Activated T-helper 1 cell treated with anti-CD3 and anti-CD28 coated beads, Interleukin-12 subunit alpha, Interleukin-12 subunit beta, Interleukin-2, Interleukin-4 antibody, amounts not matched to agents 30 ng/mL and 10 ng/mL and 1 ng/mL, durations not matched to agents 14 hours and 24 hours and 36 hours (primary cell): ENCODE measurements around the gene IFNL1. TPM values are rescaled to one million over a fixed set of nuclear protein-coding genes. Genes with fewer than 3 reads are reported as not detected.
"Not testable (repeated sequence)": the region's sequence is repeated elsewhere in the genome, so short reads cannot be mapped to it uniquely, and the experiment has no call there.

Experiments used
- DNase-seq: peaks from one replicate; pipeline ENCODE4 v3.0.0; 2021; ENCODE audit warnings: low spot score
- H3K27ac Mint-ChIP-seq: one replicate; pipeline ENCODE4 v1.8.0; 2021; ENCODE audit warnings: mild to moderate bottlenecking, mixed read lengths
- H3K27me3 Mint-ChIP-seq: one replicate; pipeline ENCODE4 v1.8.0; 2022; ENCODE audit warnings: mild to moderate bottlenecking, moderate library complexity, mixed read lengths; ENCODE audit not compliant: insufficient read depth
- H3K36me3 Mint-ChIP-seq: one replicate; pipeline ENCODE4 v1.8.0; 2021; ENCODE audit warnings: low read depth, mixed read lengths
- H3K4me1 Mint-ChIP-seq: one replicate; pipeline ENCODE4 v1.8.0; 2021; ENCODE audit warnings: low read depth, mixed read lengths
- H3K4me3 Mint-ChIP-seq: one replicate; pipeline ENCODE4 v1.8.0; 2021; ENCODE audit warnings: mild to moderate bottlenecking, moderate library complexity, mixed read lengths
- H3K9me3 Mint-ChIP-seq: one replicate; pipeline ENCODE4 v1.8.0; 2021; ENCODE audit warnings: mixed read lengths
- intact Hi-C: fragments of 100-400 bp; cut with micrococcal nuclease; formaldehyde crosslinking; loops from one replicate; pipeline ENCODE4 v1.15.1; 2024
- total RNA-seq: library from RNA; stranded (reverse); gene quantifications from 2 replicates; pipeline ENCODE4 v1.2.3, GENCODE V29; 2022

Gene IFNL1
- total RNA-seq, 1 donor from 2014 or later, result 0.23 TPM

DNA sequence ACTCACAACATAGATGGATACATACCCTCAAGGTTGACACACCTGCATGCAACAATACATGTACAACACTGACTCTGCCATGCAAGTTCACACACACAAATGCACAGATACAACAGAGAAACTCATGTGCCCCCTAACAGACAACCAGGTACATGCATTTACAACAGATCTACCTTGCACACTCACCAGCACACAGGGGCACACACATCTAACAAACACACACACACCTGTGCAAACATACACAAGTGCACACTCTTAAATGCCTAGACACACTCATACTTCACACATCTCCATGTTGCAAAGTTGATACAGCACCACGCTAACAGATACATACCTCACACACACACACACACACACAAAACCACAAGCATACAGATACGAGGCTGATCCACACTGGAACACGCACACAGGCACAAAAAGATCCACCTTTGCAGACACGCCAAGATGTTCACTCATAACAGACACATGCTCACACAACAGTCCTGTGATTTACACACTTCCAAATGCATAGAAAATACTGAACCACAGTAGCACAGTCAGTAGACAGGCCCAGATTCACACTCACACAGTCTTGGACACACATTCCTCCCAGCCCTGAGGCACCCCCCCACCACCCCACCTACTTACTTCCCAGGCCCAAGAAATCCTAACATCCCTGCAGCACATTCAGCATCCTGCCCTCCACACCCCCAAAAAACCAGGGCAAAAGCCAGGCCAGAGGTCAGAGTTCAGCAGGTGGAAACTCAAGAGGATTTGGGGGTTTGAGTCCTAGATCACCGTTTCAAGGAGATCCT is 23.1 kb downstream of the IFNL1 start:
- Mint-ChIP-seq H3K27ac (peak overlapping the region; percentile 45), H3K4me1 (peaks cover 23% of the 10 kb centered on the region), H3K4me3 (peak overlapping the region; percentile 81), H3K36me3 (peaks cover 13% of the 10 kb centered on the region), H3K9me3 (no peaks in the 10 kb centered on the region), H3K27me3 (no peaks in the 10 kb centered on the region)
- no peak for DNase-seq
- intact Hi-C loops, result no loop called here

DNA sequence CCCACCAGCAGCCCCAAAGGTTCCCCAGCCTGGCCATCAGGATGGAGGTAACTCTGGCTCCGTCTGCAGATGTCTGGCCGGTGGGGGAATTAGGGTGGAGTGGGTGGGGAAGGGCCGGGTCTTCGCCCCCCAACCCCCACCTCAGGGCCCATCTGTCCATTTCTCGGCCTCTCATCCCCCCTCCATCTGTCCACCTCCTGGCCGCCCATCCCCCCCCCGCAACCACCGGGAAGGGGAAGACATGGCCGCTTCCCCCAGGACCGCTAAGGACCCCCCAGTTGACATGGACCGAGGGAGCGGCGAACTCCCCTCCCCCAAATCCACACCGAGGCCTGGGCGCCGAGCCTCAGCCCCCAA is 23.7 kb downstream of the IFNL1 start:
- Mint-ChIP-seq H3K27me3 (no peaks in the 10 kb centered on the region), H3K4me3 (peak overlapping the region; percentile 81), H3K27ac (no peak overlapping the region), H3K36me3 (peaks cover 13% of the 10 kb centered on the region), H3K4me1 (peaks cover 23% of the 10 kb centered on the region), H3K9me3 (no peaks in the 10 kb centered on the region)
- no peak for DNase-seq
- intact Hi-C loops, result no loop called here

DNA sequence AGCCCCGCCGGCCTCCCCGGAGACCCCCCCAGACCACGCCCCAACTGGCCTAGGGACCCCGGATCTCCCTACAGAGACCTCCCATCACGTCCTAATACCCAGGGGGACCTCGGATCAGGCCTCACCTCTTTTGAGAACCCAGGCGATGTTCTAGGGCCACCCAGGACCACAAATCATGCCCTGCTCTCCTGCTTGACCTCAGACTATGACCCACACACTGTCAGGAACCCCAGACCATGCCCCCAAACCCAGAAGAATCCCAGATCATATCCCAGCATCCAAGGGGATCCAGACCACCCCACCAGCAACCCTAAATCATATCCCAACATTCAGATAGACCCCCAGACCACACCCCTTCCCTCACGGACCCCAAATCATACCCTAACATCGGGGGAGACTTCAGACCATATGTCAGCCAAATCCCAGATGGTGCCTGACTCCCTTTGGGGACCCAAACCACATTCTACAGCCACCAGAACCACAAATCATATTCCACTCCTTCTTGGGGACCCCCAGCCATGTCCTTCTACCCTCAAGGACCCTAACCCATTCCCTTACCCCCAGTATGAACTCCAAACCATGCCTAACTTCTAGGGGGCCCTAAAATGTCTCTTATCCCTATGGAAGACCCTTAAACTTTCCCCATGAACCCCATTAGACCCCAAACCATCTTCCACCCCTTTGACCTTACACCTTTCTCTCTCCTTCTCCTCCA is 25.1 kb downstream of the IFNL1 start:
- Mint-ChIP-seq H3K4me3 (peak overlapping the region; percentile 78), H3K4me1 (peaks cover 23% of the 10 kb centered on the region)

DNA sequence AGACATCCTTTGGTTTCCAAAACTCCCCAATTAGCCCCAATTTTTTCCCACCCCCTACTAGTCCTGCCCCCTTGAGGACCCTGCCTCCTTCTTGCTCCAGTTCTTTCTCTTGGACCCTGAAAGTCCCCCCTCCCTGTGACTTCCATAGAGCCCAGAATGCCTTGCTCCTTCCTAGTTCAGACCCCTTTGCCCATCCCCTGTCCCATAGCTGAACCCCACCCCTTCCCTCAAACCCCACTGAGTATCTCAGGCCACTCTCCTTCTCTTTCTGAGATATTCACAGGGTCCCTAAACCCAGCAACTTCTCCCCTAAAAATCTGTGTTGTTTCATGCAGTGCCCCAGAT is 25.6 kb downstream of the IFNL1 start:
- Mint-ChIP-seq H3K4me1 (peaks cover 23% of the 10 kb centered on the region), H3K27ac (peak overlapping the region; percentile 68), H3K36me3 (peaks cover 10% of the 10 kb centered on the region), H3K27me3 (no peaks in the 10 kb centered on the region), H3K4me3 (peak overlapping the region; percentile 78), H3K9me3 (no peaks in the 10 kb centered on the region)
- DNase-seq, result no peak
- intact Hi-C loops, result no loop called here

More for the DNA sequence above, 25.1 kb downstream of the IFNL1 start:
- no peaks in the 10 kb centered on the region for H3K9me3 Mint-ChIP-seq
- H3K36me3 Mint-ChIP-seq, result peaks cover 10% of the 10 kb centered on the region
- no peak for DNase-seq
- H3K27me3 Mint-ChIP-seq, result no peaks in the 10 kb centered on the region
- peak overlapping the region; percentile 68 for H3K27ac Mint-ChIP-seq
- intact Hi-C loops, result no loop called here

DNA sequence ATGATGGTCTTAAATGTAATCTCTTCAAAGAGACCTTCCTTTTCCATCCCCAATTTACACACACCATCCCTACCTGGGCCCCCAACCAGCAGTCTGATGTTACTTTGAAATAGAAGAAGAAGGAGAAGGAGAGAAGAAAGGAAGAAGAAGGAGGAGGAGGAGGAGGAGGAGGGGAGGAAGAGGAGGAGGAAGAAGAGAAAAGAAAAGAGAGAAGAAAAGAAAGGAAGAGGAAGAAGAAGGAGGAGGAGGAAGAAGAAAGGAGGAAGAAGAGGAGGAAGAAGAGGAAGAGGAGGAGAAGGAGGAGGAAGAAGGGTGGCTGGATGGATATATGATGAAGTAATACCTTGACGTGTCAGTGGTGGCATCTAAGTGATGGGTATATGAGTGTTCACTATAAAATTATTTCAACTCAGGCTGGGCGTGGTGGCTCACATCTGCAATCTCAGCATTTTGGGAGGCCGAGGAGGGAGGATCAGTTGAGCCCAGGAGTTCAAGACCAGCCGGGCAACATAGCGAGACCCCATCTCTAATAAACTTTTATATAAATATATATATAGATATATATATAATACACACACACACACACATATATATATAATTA is 28.1 kb downstream of the IFNL1 start:
- Mint-ChIP-seq H3K36me3 (peaks cover 15% of the 10 kb centered on the region), H3K27me3 (no peaks in the 10 kb centered on the region), H3K4me3 (no peak overlapping the region), H3K9me3 (no peaks in the 10 kb centered on the region), H3K4me1 (peaks cover 33% of the 10 kb centered on the region), H3K27ac (no peak overlapping the region)
- DNase-seq, result no peak
- intact Hi-C loops, result no loop called here

DNA sequence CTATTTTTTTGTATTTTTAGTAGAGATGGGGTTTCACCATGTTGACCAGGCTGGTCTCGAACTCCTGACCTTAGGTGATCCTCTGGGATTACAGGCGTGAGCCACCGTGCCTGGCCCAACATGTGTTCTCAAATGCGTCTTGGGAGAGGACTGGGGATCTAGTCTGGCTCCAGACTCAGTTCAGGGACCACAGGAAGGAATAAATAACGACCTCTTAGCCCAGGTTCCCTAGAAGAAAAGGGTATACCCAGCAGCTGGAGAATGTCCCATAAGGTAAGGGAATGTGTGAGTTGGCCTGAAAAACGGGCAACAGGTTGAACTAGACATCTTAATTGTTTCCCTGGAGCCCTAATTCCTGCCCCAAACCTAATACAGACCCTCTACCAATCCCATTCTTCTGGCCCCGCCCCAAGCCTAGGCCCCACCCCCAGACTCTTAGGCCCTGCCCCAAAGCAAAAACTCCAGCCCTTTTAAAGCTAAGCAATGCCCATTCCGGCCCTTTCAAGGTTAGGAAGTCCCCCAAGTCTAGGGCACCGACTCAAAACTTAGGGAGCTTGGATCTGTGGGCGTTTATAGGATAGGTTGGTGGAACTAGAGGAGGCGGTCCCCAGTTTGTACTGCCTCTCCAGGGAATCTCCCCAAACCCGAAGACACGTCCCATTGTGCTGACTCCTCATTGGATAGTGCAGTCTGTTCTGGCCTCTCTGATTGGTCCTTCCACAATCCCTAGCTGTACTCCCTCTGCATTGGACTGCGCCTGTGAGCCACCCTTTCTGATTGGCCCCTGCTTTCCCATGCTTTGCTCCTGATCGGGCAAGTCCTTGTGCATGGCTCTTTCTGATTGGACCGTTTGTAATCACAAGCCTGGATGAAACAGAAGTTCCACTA is 29.8 kb downstream of the IFNL1 start:
- H3K27me3 Mint-ChIP-seq, result no peaks in the 10 kb centered on the region
- peaks cover 32% of the 10 kb centered on the region for H3K4me1 Mint-ChIP-seq
- no peaks in the 10 kb centered on the region for H3K9me3 Mint-ChIP-seq
- no peak overlapping the region for H3K4me3 Mint-ChIP-seq
- no peak for DNase-seq
- intact Hi-C loops, result no loop called here
- H3K36me3 Mint-ChIP-seq, result peaks cover 14% of the 10 kb centered on the region
- H3K27ac Mint-ChIP-seq, result peak overlapping the region; percentile 34

DNA sequence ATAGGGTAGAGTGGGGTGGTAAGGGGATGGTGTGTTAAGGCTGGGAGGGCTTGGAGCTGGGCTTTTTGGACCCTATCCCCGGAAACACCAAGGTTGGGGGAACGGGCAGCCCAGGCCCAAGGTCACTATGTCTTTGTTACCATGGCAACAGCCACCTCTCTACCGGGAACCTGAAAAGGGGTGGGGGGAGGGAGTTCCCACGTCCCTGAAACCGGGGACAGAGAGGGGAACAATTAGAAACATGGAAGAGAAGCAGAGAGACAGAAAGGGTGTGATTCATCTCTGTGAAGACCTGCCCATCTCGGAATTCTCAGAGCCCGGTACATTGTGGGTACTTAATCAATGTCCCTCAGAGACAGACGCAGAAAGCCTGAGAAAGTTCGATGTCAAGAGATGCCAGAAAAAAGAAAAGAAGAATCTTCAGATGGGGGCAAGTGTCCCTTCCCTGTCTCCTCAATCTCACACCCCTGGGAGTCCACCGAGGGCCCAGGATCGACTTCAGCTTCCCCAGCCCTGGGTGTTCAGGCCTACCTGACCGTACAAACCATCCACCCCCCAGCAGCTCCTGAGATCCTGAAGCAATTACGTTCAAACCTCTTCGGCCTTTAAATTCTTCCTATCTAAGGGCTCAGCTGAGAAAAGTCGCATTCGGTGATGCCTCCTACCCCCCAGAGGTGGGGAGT is 31.3 kb downstream of the IFNL1 start:
- intact Hi-C loops, result loop anchor here (1.0 kb wide), 2 partner anchors 115 to 205 kb away; no protein-coding TSS in a partner anchor
- Mint-ChIP-seq H3K4me3 (no peak overlapping the region), H3K27me3 (no peaks in the 10 kb centered on the region), H3K27ac (no peak overlapping the region), H3K36me3 (peaks cover 19% of the 10 kb centered on the region), H3K9me3 (no peaks in the 10 kb centered on the region), H3K4me1 (peaks cover 29% of the 10 kb centered on the region)
- no peak for DNase-seq

DNA sequence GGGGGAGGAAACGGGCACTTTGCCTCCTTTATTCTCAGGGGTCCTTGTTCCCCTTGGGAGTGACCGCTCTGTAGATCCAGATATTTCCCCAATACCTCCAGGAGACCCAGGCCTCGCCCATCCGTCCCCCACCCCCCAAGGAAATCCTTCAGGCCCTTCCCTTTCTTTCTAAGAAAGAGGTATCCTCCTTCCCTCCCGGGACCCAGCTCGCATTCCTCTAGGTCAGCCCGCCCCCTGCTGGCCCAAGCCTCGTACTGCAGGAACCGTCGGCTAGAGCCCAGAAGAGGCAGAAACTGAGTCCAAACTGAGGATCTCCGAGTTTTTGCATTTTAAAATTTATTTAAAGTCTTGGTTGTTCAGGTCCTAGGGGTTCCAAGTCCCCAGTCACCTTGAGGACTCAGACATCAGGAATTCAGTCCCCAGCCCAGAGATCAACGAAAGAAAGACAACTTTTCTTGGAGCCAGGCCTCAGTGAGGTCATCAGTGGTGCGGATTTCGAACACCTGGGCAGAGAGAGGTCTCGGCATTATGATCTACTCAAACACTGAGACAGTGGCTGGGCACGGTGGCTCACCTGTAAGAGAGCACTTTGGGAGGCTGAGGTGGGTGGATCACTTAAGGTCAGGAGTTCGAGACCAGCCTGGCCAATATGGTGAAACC is 32.0 kb downstream of the IFNL1 start:
- Mint-ChIP-seq H3K4me3 (no peak overlapping the region), H3K27me3 (no peaks in the 10 kb centered on the region), H3K4me1 (peaks cover 31% of the 10 kb centered on the region), H3K27ac (peak overlapping the region; percentile 35), H3K9me3 (no peaks in the 10 kb centered on the region), H3K36me3 (peaks cover 22% of the 10 kb centered on the region)
- peak; percentile 68 for DNase-seq
- intact Hi-C loops, result loop anchor here (1.0 kb wide), 2 partner anchors 116 to 206 kb away; no protein-coding TSS in a partner anchor

DNA sequence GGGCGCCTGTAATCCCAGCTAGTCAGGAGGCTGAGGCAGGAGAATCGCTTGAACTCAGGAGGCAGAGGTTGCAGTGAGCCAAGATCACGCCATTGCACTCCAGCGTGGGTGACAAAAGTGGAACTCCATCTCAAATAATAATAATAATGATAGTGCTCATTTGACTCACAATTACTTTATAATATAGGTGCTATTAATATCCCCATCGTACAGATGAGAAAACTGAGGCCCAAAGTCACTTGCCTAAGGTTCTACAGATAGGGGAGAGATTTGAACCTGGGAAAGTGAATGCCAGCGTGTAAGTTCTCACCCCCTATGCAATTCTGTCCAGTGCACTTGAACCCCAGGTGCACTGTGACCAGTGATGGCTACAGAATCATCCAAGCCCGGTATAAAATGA is 33.7 kb downstream of the IFNL1 start:
- Mint-ChIP-seq H3K27me3 (no peaks in the 10 kb centered on the region), H3K4me1 (peaks cover 41% of the 10 kb centered on the region), H3K4me3 (no peak overlapping the region), H3K36me3 (peaks cover 29% of the 10 kb centered on the region), H3K9me3 (no peaks in the 10 kb centered on the region), H3K27ac (no peak overlapping the region)
- DNase-seq, result no peak
- intact Hi-C loops, result loop anchor here (10.0 kb wide), 1 partner anchor 355 kb away; the partner anchor contains the start of gene FBXO17

DNA sequence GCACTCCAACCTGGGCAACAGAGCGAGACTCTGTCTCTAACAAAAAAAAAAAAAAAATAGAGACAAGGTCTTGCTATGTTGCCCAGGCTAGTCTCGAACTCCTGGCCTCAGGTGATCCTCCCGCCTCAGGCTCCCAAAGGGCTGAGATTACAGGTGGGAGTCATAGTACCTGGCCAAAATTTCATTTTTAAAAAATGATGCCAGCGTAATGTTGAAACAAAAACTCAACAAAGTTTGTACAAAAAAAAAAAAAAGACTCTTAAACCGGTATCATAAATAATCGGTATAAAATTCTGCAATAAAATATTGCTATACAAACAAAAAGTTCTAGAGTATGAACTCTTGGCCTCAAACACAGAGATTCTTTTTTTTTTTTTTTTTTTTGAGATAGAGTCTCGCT is 36.1 kb downstream of the IFNL1 start:
- no peaks in the 10 kb centered on the region for H3K27me3 Mint-ChIP-seq
- H3K4me1 Mint-ChIP-seq, result peaks cover 61% of the 10 kb centered on the region
- H3K36me3 Mint-ChIP-seq, result peaks cover 40% of the 10 kb centered on the region
- no peak overlapping the region for H3K27ac Mint-ChIP-seq
- H3K9me3 Mint-ChIP-seq, result no peaks in the 10 kb centered on the region
- no peak for DNase-seq
- H3K4me3 Mint-ChIP-seq, result no peak overlapping the region
- intact Hi-C loops, result loop anchor here (10.0 kb wide), 1 partner anchor 357 kb away; the partner anchor contains the start of gene FBXO17

DNA sequence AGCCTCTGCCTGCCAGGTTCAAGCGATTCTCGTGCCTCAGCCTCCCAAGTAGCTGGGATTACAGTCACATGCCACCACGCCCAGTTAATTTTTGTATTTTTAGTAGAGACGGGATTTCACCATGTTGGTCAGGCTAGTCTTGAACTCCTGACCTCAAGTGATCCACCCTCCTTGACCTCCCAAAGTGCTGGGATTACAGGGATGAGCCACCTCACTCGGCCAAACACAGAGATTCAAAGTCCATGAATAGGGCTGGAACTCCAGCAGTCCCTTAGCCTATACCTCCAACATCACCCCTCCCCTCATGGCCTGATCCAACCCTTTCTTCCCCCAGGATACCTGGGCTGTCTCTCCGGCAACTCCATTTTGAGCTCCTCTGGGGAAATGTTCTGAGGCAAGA is 36.5 kb downstream of the IFNL1 start:
- H3K9me3 Mint-ChIP-seq, DNase-seq, H3K27me3 Mint-ChIP-seq: not testable (repeated sequence)
- peak overlapping the region; percentile 96 for H3K4me3 Mint-ChIP-seq
- H3K27ac Mint-ChIP-seq, result peak overlapping the region; percentile 63
- intact Hi-C loops, result loop anchor here (10.0 kb wide), 1 partner anchor 358 kb away; the partner anchor contains the start of gene FBXO17
- H3K4me1 Mint-ChIP-seq, result peaks cover 62% of the 10 kb centered on the region
- H3K36me3 Mint-ChIP-seq, result peaks cover 41% of the 10 kb centered on the region
